ENCODE measurements around the gene GUCA2B. TPM values are rescaled to one million over a fixed set of nuclear protein-coding genes. Genes with fewer than 3 reads are reported as not detected.

The GUCA2B gene
- total and polyA plus RNA-seq, 2 of the 4 experiments (the other 2 are of a cell fraction): not detected

GRCh38 chr1:42127767-42128166 lies 25.4 kb upstream of the GUCA2B start:
- H2AFZ ChIP-seq (replicated peaks; ENCODE audit: low read length, poor library complexity): no peak overlapping the region
- peaks cover 6% of the 10 kb centered on the region for H3K27me3 ChIP-seq (ENCODE audit: control insufficient read depth, insufficient read depth, low read length)
- ChIA-PET CTCF (no interaction called here), POLR2A (ENCODE audit: unreplicated experiment) (no interaction called here)
- H3K9ac ChIP-seq (ENCODE audit: low read depth, low read length): no peak overlapping the region
- no peak overlapping the region for H2BK20ac ChIP-seq (ENCODE audit: low read depth, low read length)
- no peak overlapping the region for H2BK120ac ChIP-seq (ENCODE audit: low read depth, low read length)
- in situ Hi-C loops (cut with MboI; ENCODE audit: low sequenced_read_pairs): no loop called here
- no peak overlapping the region for H3K56ac ChIP-seq (ENCODE audit: extremely low read depth, insufficient read depth, low read length)
- no peak overlapping the region for H2BK5ac ChIP-seq (ENCODE audit: low read depth, low read length, poor library complexity, severe bottlenecking)
- no peak overlapping the region for H3K14ac ChIP-seq (replicated peaks; ENCODE audit: low read depth, low read length)
- H4K91ac ChIP-seq (ENCODE audit: insufficient read depth, low read depth, low read length): no peak overlapping the region
- no peak overlapping the region for H4K5ac ChIP-seq (ENCODE audit: low read depth, low read length)
- H3K23ac ChIP-seq (ENCODE audit: low read depth, low read length): no peak overlapping the region
- no peak overlapping the region for H3K27ac ChIP-seq (ENCODE audit: insufficient read depth, low read length)
- no peaks in the 10 kb centered on the region for H3K36me3 ChIP-seq (ENCODE audit: control insufficient read depth, insufficient read depth, low read length)
- dilution Hi-C loops (cut with HindIII; ENCODE audit: low sequenced_read_pairs, unreplicated experiment): no loop called here
- H2AK9ac ChIP-seq (replicated peaks; ENCODE audit: low read depth, low read length, poor library complexity): no peak overlapping the region
- no peaks in the 10 kb centered on the region for H3K4me1 ChIP-seq (ENCODE audit: control insufficient read depth, insufficient read depth, low read length)
- no peaks in the 10 kb centered on the region for H3K9me3 ChIP-seq (ENCODE audit: control insufficient read depth, insufficient read depth, low read length)
- no peak overlapping the region for H3K18ac ChIP-seq (ENCODE audit: low read depth, low read length)
- no peaks in the 10 kb centered on the region for H3K79me1 ChIP-seq (ENCODE audit: low read depth in 1 of 2, low read length in 2 of 2)
- no peaks in the 10 kb centered on the region for H4K20me1 ChIP-seq (ENCODE audit: insufficient read depth, low read length)
- DNase-seq (no peak), ATAC-seq (ENCODE audit: low read depth) (no peak)
- no peak overlapping the region for H3K4ac ChIP-seq (ENCODE audit: low read depth, low read length)
- H2AK5ac ChIP-seq (ENCODE audit: low read depth, low read length): no peak overlapping the region
- no peak for TF ChIP-seq SMC3 (IDR thresholded peaks at IDR 0.05; ENCODE audit: low read depth, low read length)
- TF ChIP-seq USF2 (IDR thresholded peaks at IDR 0.05; ENCODE audit: low read depth, low read length): no peak
- TF ChIP-seq RFX5 (IDR thresholded peaks at IDR 0.05; ENCODE audit: low read depth, low read length): no peak
- no peak for TF ChIP-seq RAD21 (IDR thresholded peaks at IDR 0.05; ENCODE audit: low read length)
- TF ChIP-seq POLR2A (IDR thresholded peaks at IDR 0.05; ENCODE audit: low read depth, low read length): no peak
- TF ChIP-seq MAZ (IDR thresholded peaks at IDR 0.05; ENCODE audit: borderline replicate concordance, low read depth, low read length): no peak
- TF ChIP-seq RCOR1 (IDR thresholded peaks at IDR 0.05; ENCODE audit: insufficient replicate concordance, low read length): no peak
- TF ChIP-seq CTCF (conservative IDR thresholded peaks at IDR 0.05; ENCODE audit: low read depth, low read length): no peak
- no peak for TF ChIP-seq CEBPB (IDR thresholded peaks at IDR 0.05; ENCODE audit: low read depth, low read length)
- TF ChIP-seq BHLHE40 (IDR thresholded peaks at IDR 0.05; ENCODE audit: low read depth, low read length): no peak
- no peak for TF ChIP-seq MXI1 (IDR thresholded peaks at IDR 0.05; ENCODE audit: borderline replicate concordance, low read depth, low read length)
- no peak for TF ChIP-seq FOS (IDR thresholded peaks at IDR 0.05; ENCODE audit: low read depth, low read length)
- TF ChIP-seq CHD1 (IDR thresholded peaks at IDR 0.05; ENCODE audit: low read depth, low read length): no peak
- no peak for TF ChIP-seq NFE2L2 (IDR thresholded peaks at IDR 0.05; ENCODE audit: low read depth, low read length)
- no peak for TF ChIP-seq MAFK (IDR thresholded peaks at IDR 0.05; ENCODE audit: low read depth, low read length)
- TF ChIP-seq ELK1 (IDR thresholded peaks at IDR 0.05; ENCODE audit: borderline replicate concordance, low read depth, low read length): no peak
- intact Hi-C loops (cut with micrococcal nuclease): no loop called here
- no peaks in the 10 kb centered on the region for H3K9me1 ChIP-seq (ENCODE audit: insufficient read depth, low read length)
- no TSS peak for BruUV-seq (replicated peaks)
- WGBS, 2 experiments (ENCODE audit: extremely low coverage in 2 of 2, insufficient read length in 1 of 2): 55% methylated on average over 2 of the region's 6 CpGs; no CpG with 5 or more reads in 1 of the 2 experiments
- H3K4me3 ChIP-seq (ENCODE audit: insufficient read depth, low read depth, low read length): no peak overlapping the region
- no peak overlapping the region for H2BK15ac ChIP-seq (ENCODE audit: low read depth, low read length)
- H4K8ac ChIP-seq (ENCODE audit: low read depth in 2 of 2, low read length in 2 of 2): no peak overlapping the region
- H3K4me2 ChIP-seq (ENCODE audit: low read depth, low read length): no peak overlapping the region

Measured in IMR-90 (cell line).